HG02885 (cell line): ENCODE results near the gene SNTN.

Experiments used
- ATAC-seq: cut with Tn5 transposase; IDR thresholded peaks from one replicate; pipeline ENCODE4 v1.9.1; 2021; ENCODE audit warnings: mild to moderate bottlenecking; ENCODE audit not compliant: unreplicated experiment, poor library complexity

The SNTN gene

DNA sequence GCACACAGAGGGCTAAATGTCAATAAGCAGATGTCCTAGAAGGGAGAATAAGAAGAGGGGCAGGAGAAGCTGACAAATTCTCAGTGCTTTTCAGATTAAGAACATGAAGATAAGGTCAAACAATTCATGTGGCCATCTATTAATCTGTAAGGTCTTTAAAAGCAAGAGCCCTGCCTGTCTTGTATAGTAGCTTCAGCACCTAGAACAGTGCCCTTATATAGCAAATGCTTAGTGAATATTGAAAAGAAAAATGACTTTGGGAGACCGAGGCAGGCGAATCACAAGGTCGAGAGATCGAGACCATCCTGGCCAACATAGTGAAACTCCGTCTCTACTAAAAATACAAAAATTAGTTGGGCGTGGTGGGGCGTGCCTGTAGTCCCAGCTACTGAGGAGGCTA is 18.1 kb downstream of the SNTN start:
- no peak for ATAC-seq

DNA sequence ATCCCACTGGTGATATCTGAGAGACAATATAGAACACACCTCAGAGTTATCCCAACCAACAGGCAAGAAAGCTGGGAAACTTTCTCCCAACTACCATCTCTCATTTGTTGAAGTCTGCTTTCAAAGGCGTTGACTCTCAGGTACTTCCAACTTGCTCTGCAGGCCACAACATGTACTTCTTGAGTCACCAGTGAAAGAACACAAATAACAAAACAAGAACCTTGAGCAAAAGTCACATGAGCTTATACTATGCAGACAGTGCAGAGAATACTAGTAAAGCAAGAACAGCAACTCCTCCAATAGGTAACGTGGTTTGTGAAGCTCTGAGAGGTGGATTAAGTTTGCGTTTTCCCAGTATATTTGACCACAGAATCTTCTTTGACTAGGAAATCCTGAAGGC is 20.6 kb downstream of the SNTN start:
- no peak for ATAC-seq

DNA sequence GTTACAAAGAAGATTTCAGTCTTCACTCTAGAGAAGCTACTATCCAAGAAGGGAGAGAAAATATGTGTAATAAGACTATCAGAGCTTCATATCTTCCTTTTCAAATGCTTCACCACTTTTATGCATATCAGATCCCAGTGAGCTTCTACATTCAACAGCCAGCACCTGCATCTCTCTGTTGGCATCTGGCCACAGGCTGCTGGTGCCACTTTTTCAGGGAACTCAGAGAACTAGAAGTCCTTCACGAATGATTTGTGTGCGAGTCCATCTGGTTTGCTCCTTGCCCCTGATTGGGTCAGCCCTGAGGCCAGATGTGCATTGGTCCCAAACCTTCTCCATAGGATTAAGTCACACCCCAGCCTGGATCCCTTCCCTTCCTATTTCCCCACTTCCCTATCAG is 22.1 kb downstream of the SNTN start:
- ATAC-seq, result no peak

DNA sequence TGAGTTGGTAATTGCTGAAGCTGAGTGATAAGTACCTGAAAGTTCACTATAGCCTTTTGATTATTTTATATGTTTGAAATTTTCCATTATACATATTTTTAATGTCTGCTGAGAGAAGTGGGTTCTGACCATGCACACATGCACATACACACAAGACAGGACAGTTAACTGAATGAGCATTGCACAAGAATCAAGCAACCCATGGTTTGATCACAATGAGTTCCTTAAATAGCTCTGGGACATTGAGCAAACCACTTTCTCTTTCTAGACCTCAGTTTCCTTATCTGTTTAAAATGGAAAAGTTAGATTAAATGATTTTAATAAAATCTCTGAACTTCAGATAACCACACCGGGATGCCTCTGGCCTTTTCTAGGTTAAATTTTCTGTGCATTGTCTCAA is 26.7 kb downstream of the SNTN start:
- ATAC-seq, result no peak

DNA sequence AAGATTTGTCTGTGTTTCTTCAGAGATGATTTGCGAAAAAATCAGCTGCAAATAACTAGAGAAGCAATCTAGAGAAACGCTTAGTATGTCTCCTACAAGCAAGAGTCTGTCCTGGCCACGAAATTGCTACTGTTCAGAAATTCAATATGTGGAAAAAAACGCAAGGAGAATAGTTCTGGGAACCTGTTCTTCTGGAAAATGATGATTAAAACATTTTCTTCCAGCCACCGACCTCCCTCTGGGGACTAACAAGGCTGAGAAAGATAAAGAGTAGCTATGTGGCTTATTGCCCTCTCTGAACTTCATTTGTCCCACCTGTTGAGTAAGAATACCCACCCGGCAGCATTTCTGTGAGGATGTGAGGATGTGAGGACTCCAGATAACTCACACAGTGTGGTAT is 31.6 kb downstream of the SNTN start:
- ATAC-seq, result no peak

DNA sequence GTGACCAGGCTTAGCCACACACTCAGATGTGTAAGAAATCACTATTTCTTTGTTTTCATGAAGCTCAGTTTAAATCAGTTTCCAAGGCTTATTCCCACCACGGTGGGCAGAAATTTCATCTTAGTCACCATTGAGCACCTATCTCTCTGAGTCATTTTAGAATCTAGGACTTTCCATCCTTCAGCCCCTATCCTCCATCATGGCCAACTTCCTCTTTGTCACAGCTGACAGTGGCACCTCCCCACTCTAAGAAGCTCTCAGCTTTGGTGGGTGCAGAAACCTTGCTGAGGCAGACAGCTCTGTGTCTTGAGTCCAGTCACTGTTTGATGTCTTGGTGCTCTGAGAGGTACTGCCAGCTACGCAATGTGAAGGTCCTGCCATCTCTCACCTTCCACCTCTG is 32.9 kb downstream of the SNTN start:
- no peak for ATAC-seq

DNA sequence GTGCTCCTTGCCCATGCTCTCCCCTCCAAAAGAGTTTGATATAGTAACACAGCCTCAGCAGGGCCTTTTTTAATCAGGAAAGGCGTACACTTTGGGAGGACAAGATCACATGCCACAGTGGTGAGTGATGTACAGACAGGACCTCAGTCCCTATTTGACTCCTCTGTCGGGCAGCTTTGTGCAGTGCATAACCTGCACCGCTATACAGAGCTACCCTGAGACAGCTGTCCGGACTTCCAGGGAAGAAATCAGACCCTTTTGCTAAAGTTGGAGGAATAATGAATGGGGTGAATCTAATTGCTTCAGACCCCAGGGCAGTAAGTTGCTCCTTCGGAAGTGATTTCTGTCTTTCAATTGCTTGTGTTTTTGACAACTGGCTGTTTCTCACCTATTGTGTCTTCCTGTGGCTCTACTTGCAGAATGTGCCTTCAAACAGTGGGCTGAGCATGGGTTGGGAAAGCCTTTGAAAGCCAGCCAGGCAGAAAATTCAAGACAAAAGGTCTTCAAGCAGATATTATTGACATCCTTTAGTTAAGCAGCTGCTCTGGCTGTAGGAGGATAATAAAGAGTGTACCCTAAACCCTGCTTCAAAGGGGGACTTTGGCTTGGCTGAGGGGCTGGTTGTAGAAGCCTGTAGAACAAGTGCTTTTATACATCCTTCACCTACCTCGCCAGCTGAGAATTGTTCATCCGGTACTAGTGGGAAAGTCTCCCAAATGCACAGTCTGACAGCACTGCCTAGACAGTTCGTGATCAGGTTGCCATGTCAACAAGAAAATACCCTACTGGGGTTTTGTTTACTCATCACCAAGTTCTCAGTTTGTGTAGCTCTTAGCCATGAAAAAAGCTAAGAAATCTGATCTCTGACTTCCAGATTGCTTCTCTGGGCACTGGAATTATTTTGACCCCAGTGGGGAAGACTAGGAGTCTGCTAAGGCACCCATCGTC is 35.1 kb downstream of the SNTN start:
- ATAC-seq, result no peak

DNA sequence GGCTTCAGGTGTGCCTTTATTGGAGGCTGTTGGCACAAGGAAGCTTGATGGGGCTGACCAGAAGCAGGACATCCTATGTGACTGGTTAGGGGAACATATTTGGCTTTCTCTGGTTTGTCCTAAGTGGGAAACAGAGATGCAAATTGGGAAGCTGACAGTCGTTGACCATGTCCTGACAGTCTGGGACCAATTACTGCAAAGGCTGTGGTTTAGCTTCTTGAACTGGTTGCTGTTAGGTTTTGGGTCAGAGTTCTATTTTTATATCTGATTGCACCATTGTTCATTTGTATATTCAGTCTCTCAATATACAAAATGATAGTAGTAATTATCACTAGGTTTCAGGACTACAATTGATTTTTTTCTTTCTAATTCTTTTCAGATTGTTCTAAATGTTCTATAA is 36.8 kb downstream of the SNTN start:
- ATAC-seq, result no peak

DNA sequence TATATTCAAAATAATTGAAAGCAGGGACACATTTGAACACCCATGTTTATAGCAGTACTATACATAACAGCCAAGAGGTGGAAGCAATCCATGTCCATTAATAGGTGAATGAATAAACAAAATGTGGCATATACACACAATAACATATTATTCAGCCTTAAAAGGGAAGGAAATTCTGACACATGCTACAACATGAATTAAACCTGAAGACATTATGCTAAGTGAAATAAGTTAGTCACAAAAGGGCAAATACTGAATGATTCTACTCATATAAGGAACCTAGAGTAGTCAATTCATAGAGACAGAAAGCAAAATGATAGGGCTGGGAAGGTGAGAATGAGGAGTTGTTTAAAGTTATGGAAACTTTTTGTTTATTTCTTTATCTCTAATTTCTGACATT is 40.9 kb downstream of the SNTN start:
- no peak for ATAC-seq

DNA sequence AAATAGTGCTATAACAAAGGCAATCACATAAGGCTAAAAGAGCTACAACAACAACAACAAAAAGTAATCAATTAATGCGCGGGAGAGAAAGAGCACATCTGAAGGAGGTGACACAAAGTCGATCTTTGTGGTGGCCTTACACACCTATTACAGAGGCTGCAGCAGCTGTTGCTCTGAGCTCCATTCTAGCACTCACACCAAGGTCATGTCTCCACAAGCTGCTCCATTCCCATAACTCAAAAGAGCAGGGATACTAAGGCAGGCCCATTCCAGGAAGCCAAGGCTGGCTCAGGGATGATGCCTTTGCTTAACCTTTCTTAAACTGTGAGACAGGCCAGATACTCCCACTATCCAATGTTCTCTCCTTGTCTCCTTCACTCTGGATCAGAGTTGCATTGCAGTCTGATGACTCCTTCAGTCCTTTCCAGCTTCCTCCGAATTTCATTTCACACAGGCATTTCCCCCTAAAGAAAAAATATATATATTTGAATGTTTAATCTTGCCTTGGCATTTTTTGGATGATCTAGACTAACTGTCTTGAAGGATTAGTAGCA is 52.7 kb downstream of the SNTN start:
- ATAC-seq, result no peak

DNA sequence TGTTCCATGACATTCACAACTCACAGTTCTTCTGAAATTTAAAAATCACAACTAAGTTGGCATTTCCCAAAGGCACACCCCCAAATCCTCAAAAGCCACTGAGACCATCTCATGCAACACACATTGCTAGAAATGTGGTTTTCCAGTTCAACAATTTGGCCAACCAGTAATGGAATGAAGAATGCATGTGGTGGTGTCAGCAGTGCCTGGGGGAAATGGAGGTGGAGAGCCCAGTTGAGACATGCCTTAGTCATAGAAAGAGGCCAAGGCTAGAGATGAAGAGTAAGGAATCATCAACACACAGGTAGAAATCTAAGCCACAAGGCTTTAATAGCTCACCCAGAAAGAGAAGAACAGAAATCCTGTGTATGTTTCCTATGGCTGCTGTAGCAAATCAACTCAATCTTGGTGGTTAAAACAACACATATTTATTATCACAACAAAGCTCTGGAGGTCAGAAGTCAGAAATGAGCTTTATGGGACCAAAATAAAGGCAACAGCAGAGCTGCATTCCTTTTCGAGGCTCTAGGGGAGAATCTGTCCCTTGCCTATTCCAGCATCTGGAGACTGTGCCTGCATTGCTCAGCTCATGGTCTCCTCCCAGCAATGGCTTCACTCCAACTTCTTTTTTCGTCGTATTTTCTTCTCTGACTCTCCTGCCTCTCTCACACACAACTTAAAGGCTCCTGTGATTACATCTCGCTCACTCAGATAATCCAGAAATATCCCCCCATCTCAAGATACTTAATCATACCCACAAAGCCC is 54.0 kb downstream of the SNTN start:
- ATAC-seq, result no peak

DNA sequence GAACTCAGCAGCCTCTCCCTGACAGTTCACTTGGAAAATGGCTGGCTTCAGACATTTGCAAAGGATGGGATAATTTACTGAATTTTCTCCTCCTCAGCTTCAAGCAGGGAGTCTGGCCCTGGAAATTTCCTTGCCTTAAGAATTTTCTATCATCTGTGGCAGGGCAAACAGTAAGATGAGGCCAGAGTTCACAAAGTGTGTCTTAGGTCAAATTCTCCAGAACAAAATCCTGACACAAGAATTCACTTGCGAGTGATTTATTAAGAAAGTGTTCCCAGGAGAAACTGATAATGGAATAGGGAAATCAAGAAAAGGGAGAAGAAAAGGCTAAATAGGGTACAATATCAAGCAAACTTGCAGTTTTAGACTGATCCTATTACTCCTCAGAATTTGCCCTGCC is 55.3 kb downstream of the SNTN start:
- ATAC-seq, result no peak

DNA sequence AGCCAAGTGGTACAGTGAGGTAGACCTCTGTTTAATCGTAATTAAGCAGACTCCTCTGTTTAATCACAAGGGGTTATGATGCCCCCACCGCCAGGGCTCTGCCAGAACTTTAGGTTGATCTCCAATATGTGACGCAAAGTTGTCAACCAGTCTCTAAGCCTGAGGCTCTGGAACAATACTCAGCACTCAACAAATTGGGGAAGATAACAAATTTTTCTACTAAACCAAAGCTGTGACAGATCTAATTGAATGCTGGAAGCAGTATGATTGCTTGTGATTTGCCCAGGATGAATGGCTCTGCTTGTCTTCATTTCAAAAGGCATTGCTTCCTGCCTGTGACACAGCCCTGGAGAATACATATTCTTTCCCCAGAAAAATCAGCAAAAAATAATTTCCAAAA is 57.1 kb downstream of the SNTN start:
- ATAC-seq, result no peak
